DMS53 (cell line): ENCODE data around the gene WBP2.
"Not testable (repeated sequence)": the region's sequence is repeated elsewhere in the genome, so short reads cannot be mapped to it uniquely, and the experiment has no call there.

ENCODE experiments used
- DNase-seq: peaks from one replicate; lab custom pipeline; 2025; lab: John Stamatoyannopoulos, UW

Gene WBP2

DNA sequence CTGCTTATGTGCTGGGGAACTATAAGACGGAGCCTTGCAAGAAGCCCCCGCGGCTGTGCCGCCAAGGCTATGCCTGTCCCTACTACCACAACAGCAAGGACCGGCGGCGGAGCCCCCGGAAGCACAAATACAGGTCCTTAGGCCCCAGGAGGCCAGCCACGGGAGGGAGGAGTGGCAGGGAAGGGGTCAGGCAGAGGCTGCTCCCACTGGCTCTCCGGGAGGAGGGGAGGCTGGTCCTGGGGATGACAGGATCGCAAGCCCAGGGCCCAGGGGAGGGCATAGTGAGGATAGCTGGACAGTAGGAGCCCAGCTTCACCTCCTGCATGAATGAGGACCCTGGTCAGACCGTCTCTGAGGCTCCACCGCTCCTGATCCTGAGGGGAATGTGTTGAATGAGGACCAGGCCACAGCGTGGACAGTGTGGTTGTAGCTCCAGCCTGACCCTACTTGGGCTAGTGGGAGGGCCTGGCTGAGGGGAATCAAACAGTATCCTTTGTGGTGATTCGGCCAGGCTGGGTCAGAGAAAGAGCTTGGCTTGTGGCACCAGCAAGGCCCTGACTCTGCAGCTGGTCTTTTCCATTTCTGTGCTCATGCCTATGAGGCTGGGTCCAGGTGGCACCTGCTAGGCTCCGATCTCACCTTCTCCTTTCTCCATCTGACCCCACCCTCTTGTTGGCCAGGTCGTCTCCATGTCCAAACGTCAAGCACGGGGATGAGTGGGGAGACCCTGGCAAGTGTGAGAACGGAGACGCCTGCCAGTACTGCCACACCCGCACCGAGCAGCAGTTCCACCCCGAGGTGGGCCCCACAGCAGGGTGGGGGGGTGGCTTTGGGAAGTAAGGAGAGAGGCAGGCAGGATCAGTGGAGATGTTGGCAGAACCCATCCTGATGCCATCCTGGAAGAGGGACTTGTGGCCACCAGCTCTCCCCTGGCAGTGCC lies 41.8 kb downstream of the WBP2 start:
- no peak for DNase-seq

DNA sequence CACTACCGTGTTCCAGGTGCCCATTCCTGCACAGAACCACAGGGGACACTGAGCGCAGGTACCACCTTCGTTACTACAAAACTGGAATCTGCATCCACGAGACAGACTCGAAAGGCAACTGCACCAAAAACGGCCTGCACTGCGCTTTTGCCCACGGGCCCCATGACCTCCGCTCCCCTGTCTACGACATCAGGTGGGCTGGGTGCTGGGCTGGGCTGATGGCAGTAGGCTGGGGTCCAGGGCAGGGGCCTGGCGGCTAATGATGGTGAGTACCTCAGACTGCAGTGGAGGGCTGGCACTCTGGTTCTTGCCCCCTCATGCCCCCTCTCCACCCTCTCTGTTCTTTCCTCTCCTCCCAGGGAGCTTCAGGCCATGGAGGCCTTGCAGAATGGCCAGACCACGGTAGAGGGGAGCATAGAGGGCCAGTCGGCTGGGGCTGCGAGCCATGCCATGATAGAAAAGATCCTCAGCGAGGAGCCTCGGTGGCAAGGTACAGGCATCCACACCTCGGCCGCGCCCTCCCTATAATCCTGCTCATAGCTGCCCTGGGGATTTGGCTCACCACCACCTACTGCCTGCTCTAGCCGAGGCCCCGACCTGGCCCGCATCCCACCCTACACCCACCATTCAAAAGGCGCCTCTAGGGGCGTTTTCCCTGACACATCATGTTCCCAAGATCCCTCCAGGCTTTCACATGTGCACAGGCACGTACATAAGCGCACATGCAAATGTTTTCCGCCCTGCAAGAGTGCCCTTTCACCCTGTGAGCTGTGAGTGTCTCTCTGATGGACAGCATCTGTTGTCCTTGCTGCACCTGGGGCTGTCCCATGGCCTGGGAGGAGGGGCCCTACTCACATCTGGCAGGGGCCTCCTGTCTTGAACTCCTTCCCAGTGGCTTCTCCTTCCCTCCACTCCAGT lies 42.8 kb downstream of the WBP2 start:
- DNase-seq: no peak

DNA sequence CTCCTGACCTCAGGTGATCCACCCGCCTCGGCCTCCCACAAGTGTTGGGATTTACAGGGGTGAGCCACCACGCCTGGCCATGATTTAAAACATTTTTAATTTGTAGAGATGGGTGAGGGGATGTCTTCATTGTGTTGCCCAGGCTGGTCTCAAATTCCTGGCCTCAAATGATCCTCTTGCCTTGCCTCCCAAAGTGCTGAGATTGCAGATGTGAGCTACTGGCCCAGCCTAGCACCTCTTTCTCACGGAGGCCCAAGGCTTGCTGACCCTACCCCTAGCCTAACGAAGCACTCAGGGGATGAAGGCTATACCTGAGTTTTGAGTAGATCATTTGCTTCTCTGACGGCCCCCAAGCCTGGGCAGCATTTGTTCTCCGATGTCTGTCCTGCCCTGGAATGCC lies 44.0 kb downstream of the WBP2 start:
- no peak for DNase-seq

DNA sequence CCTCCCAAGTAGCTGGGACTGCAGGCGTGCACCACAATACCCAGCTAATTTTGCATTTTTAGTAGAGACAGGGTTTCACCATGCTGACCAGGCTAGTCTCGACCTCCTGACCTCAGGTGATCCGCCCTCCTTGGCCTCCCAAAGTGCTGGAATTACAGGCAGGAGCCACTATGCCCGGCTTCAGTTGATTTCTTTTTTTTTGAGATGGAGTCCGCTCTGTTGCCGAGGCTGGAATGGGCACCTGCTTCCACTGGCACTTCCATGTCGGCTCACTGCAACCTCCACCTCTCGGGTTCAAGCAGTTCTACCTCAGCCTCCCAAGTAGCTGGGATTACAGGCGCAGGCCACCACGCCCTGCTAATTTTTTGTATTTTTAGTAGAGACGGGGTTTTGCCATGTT lies 44.4 kb downstream of the WBP2 start:
- DNase-seq: not testable (repeated sequence)

DNA sequence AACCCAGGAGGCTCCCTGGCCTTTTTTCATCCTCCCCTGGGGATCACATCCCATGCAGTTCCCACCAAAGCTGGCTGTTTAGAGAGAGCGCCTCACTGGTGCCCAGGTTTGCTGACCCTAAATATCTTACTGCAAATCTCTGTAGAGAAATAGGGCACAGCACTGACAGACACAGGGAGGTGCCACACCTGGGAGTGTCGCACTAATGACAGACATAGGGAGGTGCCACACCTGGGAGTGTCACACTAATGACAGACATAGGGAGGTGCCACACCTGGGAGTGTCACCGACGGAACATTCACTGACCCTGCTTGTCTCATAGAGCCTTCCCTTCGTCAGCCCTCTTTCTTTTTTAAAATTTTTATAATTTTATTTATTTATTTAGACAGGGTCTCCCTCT lies 44.9 kb downstream of the WBP2 start:
- DNase-seq: peak; percentile 26

DNA sequence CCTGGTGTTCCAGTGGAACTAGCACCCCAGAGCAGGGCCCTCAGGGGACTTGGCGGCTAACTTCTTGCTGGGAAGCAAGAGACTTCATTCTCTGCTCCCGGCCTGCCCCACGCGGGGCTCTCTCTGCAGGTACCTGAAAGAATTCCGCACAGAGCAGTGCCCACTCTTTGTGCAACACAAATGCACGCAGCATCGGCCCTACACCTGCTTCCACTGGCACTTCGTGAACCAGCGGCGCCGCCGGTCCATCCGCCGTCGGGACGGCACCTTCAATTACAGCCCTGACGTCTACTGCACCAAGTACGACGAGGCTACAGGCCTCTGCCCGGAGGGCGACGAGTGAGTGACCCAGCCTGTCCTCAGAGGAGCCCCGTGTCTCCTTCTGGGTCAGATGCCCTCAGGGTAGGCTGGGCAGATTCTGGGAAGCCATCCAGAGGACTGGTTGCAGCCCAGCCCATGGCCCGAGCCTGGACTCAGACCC lies 45.5 kb downstream of the WBP2 start:
- no peak for DNase-seq

DNA sequence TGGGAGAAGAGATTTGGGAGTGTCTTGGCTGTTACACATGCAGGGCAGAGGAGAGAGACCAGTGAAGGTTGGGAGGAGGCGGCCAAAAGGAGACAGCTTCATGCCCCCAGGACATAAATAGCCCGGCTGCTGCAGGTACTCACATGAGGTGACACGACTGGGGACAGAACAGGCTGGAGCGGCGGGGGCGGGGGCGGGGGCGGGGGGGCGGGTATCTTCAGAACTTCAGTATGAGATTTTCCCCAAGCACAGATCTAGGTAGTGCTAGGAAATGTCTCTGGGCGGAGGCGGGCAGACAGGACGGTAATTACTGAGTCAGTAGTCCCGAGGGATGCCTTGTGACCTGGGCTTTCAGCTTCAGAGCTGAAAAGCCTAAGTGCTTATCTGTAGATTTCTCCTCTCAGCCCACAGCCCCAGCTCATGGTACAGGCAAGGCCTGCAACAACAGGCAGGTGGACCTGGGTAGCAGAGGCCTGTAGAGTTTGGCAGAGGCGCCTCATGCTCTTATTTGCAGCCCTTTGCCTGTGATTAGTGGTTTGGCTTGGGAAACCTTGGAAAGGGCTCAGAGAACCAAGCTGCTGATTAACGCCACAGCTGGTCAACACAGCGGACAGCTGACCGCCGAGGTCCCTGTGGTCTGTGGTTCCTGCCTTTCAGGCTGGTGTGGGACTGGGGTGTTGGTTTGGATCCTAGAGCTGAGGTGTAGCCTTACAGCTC lies 46.1 kb downstream of the WBP2 start:
- DNase-seq: no peak

DNA sequence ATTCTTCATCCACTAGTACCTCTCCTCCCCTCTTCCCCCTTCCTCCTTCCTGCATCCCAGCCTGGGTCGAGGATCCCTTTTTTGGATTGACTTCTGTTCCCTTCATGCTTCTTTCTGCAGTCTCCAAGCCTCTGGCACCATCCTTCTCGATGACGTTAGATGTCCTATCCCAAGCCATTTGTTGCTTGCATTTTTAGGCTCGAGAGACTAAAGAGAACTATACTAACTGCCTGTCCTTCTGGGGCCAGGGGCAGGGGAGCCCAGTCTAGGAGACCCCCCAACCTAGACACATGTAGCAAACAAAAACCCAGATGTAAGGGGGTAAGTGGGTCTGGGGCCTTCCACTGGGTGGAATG lies 46.6 kb downstream of the WBP2 start:
- DNase-seq: no peak

DNA sequence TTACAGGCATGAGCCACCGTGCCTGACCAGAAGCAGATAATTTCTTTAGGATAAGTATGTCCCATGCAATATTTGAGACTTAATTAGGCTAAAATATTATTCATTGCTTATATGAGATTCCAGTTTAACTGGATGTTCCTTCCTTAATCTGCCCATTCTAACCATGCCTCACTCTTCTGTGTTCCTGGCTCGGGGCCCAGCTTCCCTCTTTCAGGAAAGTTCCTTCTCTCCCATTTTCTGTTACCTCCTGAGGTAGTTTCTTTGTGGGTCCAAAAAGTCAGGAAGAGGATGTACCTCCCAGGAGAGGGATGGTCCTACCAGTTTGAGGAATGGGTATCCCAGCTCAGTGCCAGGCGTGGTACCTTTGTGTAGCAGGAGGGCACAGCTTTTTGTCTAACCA lies 47.3 kb downstream of the WBP2 start:
- DNase-seq: no peak

DNA sequence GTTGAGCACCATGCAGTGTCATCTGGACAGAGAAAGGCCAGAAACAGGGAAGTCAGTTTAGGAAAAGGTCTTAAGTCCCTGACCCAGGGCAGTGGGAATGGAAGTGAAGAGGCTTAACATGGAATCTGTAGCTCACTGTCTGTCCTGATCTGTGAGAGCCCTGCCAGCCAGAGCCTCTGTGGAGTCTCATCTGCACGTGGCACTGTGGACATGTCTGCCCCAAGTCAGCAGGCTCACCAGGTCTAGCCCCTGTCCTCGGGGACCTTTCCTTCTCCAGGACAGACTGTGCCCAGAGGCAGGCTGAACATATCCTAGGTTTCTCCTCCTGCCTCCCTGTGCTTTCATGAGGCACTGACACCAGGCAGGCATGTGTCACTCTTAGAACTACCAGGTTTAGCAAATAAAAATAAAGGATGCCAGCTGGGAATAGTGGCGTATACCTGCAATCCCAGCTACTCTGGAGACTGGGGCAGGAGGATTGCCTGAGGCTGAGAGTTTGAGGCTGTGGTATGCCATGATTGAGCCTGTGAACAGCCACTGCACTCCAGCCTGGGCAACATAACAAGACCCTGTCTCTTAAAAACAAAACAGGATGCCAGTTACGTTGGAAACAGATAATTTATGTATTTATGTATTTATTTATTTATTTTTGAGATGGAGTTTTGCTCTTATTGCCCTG lies 48.2 kb downstream of the WBP2 start:
- DNase-seq: no peak

DNA sequence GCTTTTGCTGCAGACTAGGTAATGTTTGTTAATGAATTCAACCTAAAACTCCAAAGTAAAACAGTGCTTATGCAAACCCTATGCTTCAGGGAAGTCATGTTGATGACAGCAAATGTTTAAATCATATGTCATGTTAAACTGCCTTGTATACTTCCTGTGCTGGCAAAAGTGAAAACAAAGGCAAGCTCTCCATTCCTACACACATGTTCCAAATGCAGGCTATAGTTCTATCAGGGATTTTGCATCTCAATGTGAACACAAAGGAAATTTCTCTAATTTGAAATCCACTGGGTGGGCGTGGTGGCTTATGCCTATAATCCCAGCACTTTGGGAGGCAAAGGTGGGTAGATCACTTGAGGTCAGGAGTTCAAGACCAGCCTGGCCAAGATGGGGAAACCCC lies 51.3 kb downstream of the WBP2 start:
- DNase-seq: no peak

DNA sequence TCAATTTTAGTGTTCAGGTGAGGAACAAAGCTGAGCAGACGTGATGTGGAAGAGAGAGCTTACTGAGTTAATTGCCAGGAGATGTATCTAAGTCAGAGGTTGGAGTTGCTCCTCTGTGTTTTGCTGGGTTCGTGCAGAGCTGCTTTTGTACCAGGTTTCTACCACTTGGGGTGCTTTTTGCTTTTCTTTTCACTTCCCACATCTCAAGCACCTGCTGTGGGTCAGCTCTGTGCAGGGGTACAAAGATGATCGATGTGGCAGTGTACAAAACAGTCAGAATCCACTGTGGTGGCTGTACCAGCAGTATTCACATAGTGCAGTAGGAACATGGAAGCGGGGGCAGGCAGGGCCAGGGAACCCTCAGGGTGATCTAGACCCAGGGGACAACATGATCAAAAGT lies 55.7 kb downstream of the WBP2 start:
- DNase-seq: no peak

DNA sequence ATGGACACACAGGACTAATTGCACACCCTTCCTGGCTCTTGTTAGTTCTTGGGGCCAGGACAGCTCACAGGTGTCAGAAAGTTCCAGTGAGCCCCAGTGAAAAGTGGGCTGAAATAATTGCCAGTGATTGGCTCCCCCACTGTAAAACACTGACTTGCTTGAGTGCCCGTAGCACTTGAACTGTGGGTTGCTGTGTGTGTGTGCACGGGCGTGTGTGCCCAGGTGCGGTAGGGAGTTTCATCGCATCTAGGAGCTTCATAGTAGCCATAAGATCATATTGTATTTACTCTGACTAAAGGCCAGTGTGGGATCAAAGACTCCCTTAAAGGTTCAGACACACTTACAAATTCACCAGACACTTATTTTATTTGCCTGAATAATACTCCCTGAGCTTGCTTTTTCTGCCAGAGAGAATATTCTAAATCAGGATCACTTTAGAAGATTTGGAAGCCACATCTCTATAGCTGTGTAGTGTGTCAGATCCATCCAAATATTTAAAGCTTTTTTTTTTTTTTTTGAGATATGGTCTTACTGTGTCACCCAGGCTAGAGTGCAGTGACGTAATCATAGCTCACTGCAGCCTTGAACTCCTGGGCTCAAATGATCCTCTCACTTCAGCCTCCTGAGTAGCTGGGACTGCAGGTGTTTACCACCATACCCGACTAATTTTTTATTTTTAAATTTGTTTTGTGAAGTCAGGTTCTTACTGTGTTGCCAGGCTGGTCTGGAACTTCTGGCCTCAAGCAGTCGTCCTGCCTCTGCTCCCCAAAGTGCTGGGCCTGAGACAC lies 59.1 kb downstream of the WBP2 start:
- DNase-seq: no peak
